ENCODE data around the gene SYT13.

Gene SYT13

GRCh38 chr11:45243967-45244366 is 42.2 kb downstream of the SYT13 start:
- Histone ChIP-seq H3K27me3 (ENCODE audit: control insufficient read depth, insufficient read depth, low read length) (peaks cover 60% of the 10 kb centered on the region), H3K9me3 (replicated peaks; ENCODE audit: low read length) (no peaks in the 10 kb centered on the region), H3K4me2 (ENCODE audit: low read length) (no peak overlapping the region), H3K9ac (ENCODE audit: low read depth, low read length) (no peak overlapping the region), H3K4me3 (ENCODE audit: low read length) (no peak overlapping the region), H3K4me1 (ENCODE audit: control insufficient read depth, insufficient read depth, low read length) (peaks cover 4% of the 10 kb centered on the region), H3K36me3 (ENCODE audit: insufficient read depth, low read length) (no peaks in the 10 kb centered on the region)

GRCh38 chr11:45239733-45240132 is 46.4 kb downstream of the SYT13 start:
- Histone ChIP-seq H3K27me3 (ENCODE audit: control insufficient read depth, insufficient read depth, low read length) (peaks cover 60% of the 10 kb centered on the region), H3K36me3 (ENCODE audit: insufficient read depth, low read length) (no peaks in the 10 kb centered on the region), H3K4me1 (ENCODE audit: control insufficient read depth, insufficient read depth, low read length) (peaks cover 10% of the 10 kb centered on the region), H3K4me2 (ENCODE audit: low read length) (no peak overlapping the region), H3K4me3 (ENCODE audit: low read length) (no peak overlapping the region), H3K9ac (ENCODE audit: low read depth, low read length) (no peak overlapping the region), H3K9me3 (replicated peaks; ENCODE audit: low read length) (no peaks in the 10 kb centered on the region)

- no peaks in the 10 kb centered on the region for H3K36me3 ChIP-seq (ENCODE audit: insufficient read depth, low read length)
- H3K4me3 ChIP-seq (ENCODE audit: low read length), result no peak overlapping the region
- H3K9ac ChIP-seq (ENCODE audit: low read depth, low read length), result no peak overlapping the region
- H3K9me3 ChIP-seq (replicated peaks; ENCODE audit: low read length), result no peaks in the 10 kb centered on the region
- peaks cover 51% of the 10 kb centered on the region for H3K27me3 ChIP-seq (ENCODE audit: control insufficient read depth, insufficient read depth, low read length)
- H3K4me1 ChIP-seq (ENCODE audit: control insufficient read depth, insufficient read depth, low read length), result peaks cover 10% of the 10 kb centered on the region
- H3K4me2 ChIP-seq (ENCODE audit: low read length), result no peak overlapping the region
Observed at GRCh38 chr11:45238724-45239123, 47.4 kb downstream of the SYT13 start.

GRCh38 chr11:45237711-45238315 is 48.3 kb downstream of the SYT13 start:
- no peak overlapping the region for H3K4me2 ChIP-seq (ENCODE audit: low read length)
- H3K27me3 ChIP-seq (ENCODE audit: control insufficient read depth, insufficient read depth, low read length), result peaks cover 45% of the 10 kb centered on the region
- no peak overlapping the region for H3K9ac ChIP-seq (ENCODE audit: low read depth, low read length)
- H3K36me3 ChIP-seq (ENCODE audit: insufficient read depth, low read length), result no peaks in the 10 kb centered on the region
- H3K4me3 ChIP-seq (ENCODE audit: low read length), result no peak overlapping the region
- H3K4me1 ChIP-seq (ENCODE audit: control insufficient read depth, insufficient read depth, low read length), result peaks cover 10% of the 10 kb centered on the region
- no peaks in the 10 kb centered on the region for H3K9me3 ChIP-seq (replicated peaks; ENCODE audit: low read length)

GRCh38 chr11:45234306-45235006 is 51.7 kb downstream of the SYT13 start:
- H3K9ac ChIP-seq (ENCODE audit: low read depth, low read length), result no peak overlapping the region
- H3K4me3 ChIP-seq (ENCODE audit: low read length), result no peak overlapping the region
- no peak overlapping the region for H3K4me2 ChIP-seq (ENCODE audit: low read length)
- peaks cover 30% of the 10 kb centered on the region for H3K27me3 ChIP-seq (ENCODE audit: control insufficient read depth, insufficient read depth, low read length)
- H3K36me3 ChIP-seq (ENCODE audit: insufficient read depth, low read length), result no peaks in the 10 kb centered on the region
- peaks cover 10% of the 10 kb centered on the region for H3K4me1 ChIP-seq (ENCODE audit: control insufficient read depth, insufficient read depth, low read length)
- no peaks in the 10 kb centered on the region for H3K9me3 ChIP-seq (replicated peaks; ENCODE audit: low read length)

- Histone ChIP-seq H3K9ac (ENCODE audit: low read depth, low read length) (no peak overlapping the region), H3K27me3 (ENCODE audit: control insufficient read depth, insufficient read depth, low read length) (peaks cover 30% of the 10 kb centered on the region)
Observed at GRCh38 chr11:45233804-45234170, 52.4 kb downstream of the SYT13 start.

GRCh38 chr11:45233121-45233803 is 52.9 kb downstream of the SYT13 start:
- H3K27me3 ChIP-seq (ENCODE audit: control insufficient read depth, insufficient read depth, low read length), result peaks cover 30% of the 10 kb centered on the region

More at GRCh38 chr11:45233804-45234170, 52.4 kb downstream of the SYT13 start:
- no peaks in the 10 kb centered on the region for H3K9me3 ChIP-seq (replicated peaks; ENCODE audit: low read length)
- no peaks in the 10 kb centered on the region for H3K36me3 ChIP-seq (ENCODE audit: insufficient read depth, low read length)
- no peak overlapping the region for H3K4me2 ChIP-seq (ENCODE audit: low read length)
- H3K4me3 ChIP-seq (ENCODE audit: low read length), result no peak overlapping the region
- peaks cover 5% of the 10 kb centered on the region for H3K4me1 ChIP-seq (ENCODE audit: control insufficient read depth, insufficient read depth, low read length)

GRCh38 chr11:45232341-45233080 is 53.6 kb downstream of the SYT13 start:
- Histone ChIP-seq H3K4me3 (ENCODE audit: low read length) (no peak overlapping the region), H3K4me2 (ENCODE audit: low read length) (no peak overlapping the region), H3K4me1 (ENCODE audit: control insufficient read depth, insufficient read depth, low read length) (no peaks in the 10 kb centered on the region), H3K27me3 (ENCODE audit: control insufficient read depth, insufficient read depth, low read length) (peaks cover 28% of the 10 kb centered on the region), H3K9me3 (replicated peaks; ENCODE audit: low read length) (no peaks in the 10 kb centered on the region), H3K36me3 (ENCODE audit: insufficient read depth, low read length) (no peaks in the 10 kb centered on the region), H3K9ac (ENCODE audit: low read depth, low read length) (no peak overlapping the region)

More at GRCh38 chr11:45233121-45233803, 52.9 kb downstream of the SYT13 start:
- Histone ChIP-seq H3K4me3 (ENCODE audit: low read length) (no peak overlapping the region), H3K4me1 (ENCODE audit: control insufficient read depth, insufficient read depth, low read length) (peaks cover under 1% of the 10 kb centered on the region), H3K9me3 (replicated peaks; ENCODE audit: low read length) (no peaks in the 10 kb centered on the region), H3K36me3 (ENCODE audit: insufficient read depth, low read length) (no peaks in the 10 kb centered on the region), H3K4me2 (ENCODE audit: low read length) (no peak overlapping the region), H3K9ac (ENCODE audit: low read depth, low read length) (no peak overlapping the region)

- peaks cover 3% of the 10 kb centered on the region for H3K27me3 ChIP-seq (ENCODE audit: control insufficient read depth, insufficient read depth, low read length)
- H3K36me3 ChIP-seq (ENCODE audit: insufficient read depth, low read length), result no peaks in the 10 kb centered on the region
- no peaks in the 10 kb centered on the region for H3K9me3 ChIP-seq (replicated peaks; ENCODE audit: low read length)
- no peak overlapping the region for H3K9ac ChIP-seq (ENCODE audit: low read depth, low read length)
- H3K4me2 ChIP-seq (ENCODE audit: low read length), result no peak overlapping the region
- H3K4me1 ChIP-seq (ENCODE audit: control insufficient read depth, insufficient read depth, low read length), result no peaks in the 10 kb centered on the region
- no peak overlapping the region for H3K4me3 ChIP-seq (ENCODE audit: low read length)
Observed at GRCh38 chr11:45229401-45230020, 56.6 kb downstream of the SYT13 start.

- Histone ChIP-seq H3K9ac (ENCODE audit: low read depth, low read length) (no peak overlapping the region), H3K9me3 (replicated peaks; ENCODE audit: low read length) (no peaks in the 10 kb centered on the region), H3K27me3 (ENCODE audit: control insufficient read depth, insufficient read depth, low read length) (peaks cover 3% of the 10 kb centered on the region), H3K36me3 (ENCODE audit: insufficient read depth, low read length) (no peaks in the 10 kb centered on the region), H3K4me1 (ENCODE audit: control insufficient read depth, insufficient read depth, low read length) (no peaks in the 10 kb centered on the region), H3K4me2 (ENCODE audit: low read length) (no peak overlapping the region), H3K4me3 (ENCODE audit: low read length) (no peak overlapping the region)
Observed at GRCh38 chr11:45227836-45228235, 58.3 kb downstream of the SYT13 start.

GRCh38 chr11:45226901-45227300 is 59.2 kb downstream of the SYT13 start:
- no peaks in the 10 kb centered on the region for H3K4me1 ChIP-seq (ENCODE audit: control insufficient read depth, insufficient read depth, low read length)
- no peak overlapping the region for H3K4me3 ChIP-seq (ENCODE audit: low read length)
- no peak overlapping the region for H3K9ac ChIP-seq (ENCODE audit: low read depth, low read length)
- H3K27me3 ChIP-seq (ENCODE audit: control insufficient read depth, insufficient read depth, low read length), result no peaks in the 10 kb centered on the region
- no peaks in the 10 kb centered on the region for H3K9me3 ChIP-seq (replicated peaks; ENCODE audit: low read length)
- no peaks in the 10 kb centered on the region for H3K36me3 ChIP-seq (ENCODE audit: insufficient read depth, low read length)
- no peak overlapping the region for H3K4me2 ChIP-seq (ENCODE audit: low read length)

All from skeletal muscle satellite cell (primary cell).